ENCODE results near the gene HINFP.

Gene HINFP

DNA sequence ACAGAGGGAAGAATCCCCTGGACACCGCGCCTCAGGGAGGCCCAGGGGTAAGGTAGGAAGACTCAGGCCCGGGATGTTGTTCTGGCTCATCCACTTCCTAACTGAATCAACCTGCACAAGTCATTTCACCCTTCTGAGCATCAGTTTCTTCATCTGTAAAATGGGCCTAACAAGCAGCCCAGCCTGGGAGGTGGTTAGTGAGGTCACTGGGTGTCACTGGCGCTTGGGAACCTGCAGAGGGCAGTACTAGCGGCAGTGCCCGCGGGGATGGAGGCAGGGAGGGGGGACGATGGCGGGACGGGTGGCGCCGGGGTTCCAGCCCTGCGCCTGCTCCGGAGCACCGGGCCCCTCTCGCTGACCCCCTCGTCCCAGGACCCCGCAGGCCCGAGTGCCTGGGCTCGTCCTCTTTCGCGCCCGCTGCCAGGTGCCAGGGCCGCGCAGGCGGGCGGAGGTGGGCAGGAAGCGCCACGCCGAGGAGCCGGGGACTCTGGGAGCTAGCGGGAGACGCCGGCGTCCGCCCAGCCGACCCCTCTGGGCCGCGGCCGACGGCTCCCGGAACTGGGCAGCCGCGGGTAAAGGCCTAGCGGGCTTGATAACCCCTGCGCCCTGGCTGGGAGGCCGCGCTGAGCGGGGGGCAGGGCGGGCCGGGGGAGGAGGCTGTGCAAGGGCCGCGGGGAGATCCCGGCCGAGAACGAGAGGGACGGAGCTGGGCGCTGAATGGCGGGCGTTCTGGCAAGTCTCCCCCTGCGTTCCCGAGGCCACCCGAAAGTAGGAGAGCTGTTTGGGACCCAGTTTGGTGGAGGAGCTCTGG, 47.3 kb downstream of the HINFP start, which contains the start of gene NLRX1:
Gene NLRX1 (plus strand): TSS at position 255 of the 811 bp plus-strand sequence. CDS start 2,679 bp downstream, outside the sequence.
- ATAC-seq = peak; percentile 93
- no peak for TF ChIP-seq ZNF565 (CRISPR knock-in tag; conservative IDR thresholded peaks at IDR 0.05; ENCODE audit: low read depth)
- no peak for TF ChIP-seq CSDC2 (CRISPR knock-in tag; IDR thresholded peaks at IDR 0.05)
- TF ChIP-seq RARB (CRISPR knock-in tag; IDR thresholded peaks at IDR 0.05) = 0 out of 2 replicates have a peak, but pooled peaks have one; percentile 54
- TF ChIP-seq ZFP3 (CRISPR knock-in tag; IDR thresholded peaks at IDR 0.05) = no peak
- TF ChIP-seq TCF4 (CRISPR knock-in tag; IDR thresholded peaks at IDR 0.05; ENCODE audit: borderline replicate concordance) = 0 out of 2 replicates have a peak, but pooled peaks have one; percentile 11
- no peak for TF ChIP-seq ZNF8 (CRISPR knock-in tag; IDR thresholded peaks at IDR 0.05)
- TF ChIP-seq, protein P1, sequence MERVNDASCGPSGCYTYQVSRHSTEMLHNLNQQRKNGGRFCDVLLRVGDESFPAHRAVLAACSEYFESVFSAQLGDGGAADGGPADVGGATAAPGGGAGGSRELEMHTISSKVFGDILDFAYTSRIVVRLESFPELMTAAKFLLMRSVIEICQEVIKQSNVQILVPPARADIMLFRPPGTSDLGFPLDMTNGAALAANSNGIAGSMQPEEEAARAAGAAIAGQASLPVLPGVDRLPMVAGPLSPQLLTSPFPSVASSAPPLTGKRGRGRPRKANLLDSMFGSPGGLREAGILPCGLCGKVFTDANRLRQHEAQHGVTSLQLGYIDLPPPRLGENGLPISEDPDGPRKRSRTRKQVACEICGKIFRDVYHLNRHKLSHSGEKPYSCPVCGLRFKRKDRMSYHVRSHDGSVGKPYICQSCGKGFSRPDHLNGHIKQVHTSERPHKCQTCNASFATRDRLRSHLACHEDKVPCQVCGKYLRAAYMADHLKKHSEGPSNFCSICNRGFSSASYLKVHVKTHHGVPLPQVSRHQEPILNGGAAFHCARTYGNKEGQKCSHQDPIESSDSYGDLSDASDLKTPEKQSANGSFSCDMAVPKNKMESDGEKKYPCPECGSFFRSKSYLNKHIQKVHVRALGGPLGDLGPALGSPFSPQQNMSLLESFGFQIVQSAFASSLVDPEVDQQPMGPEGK (CRISPR knock-in tag; IDR thresholded peaks at IDR 0.05; ENCODE audit: borderline replicate concordance) = peak; percentile 54; the same call in 1 of the 2 replicates
- no peak for TF ChIP-seq BACH2 (CRISPR knock-in tag; IDR thresholded peaks at IDR 0.05; ENCODE audit: borderline replicate concordance)
- TF ChIP-seq GLIS3 (CRISPR knock-in tag; IDR thresholded peaks at IDR 0.05) = no peak
- no peak for TF ChIP-seq TOX (CRISPR knock-in tag; IDR thresholded peaks at IDR 0.05; ENCODE audit: borderline replicate concordance)
- no peak for TF ChIP-seq ESRRG (CRISPR knock-in tag; IDR thresholded peaks at IDR 0.05)
- TF ChIP-seq, protein P2, sequence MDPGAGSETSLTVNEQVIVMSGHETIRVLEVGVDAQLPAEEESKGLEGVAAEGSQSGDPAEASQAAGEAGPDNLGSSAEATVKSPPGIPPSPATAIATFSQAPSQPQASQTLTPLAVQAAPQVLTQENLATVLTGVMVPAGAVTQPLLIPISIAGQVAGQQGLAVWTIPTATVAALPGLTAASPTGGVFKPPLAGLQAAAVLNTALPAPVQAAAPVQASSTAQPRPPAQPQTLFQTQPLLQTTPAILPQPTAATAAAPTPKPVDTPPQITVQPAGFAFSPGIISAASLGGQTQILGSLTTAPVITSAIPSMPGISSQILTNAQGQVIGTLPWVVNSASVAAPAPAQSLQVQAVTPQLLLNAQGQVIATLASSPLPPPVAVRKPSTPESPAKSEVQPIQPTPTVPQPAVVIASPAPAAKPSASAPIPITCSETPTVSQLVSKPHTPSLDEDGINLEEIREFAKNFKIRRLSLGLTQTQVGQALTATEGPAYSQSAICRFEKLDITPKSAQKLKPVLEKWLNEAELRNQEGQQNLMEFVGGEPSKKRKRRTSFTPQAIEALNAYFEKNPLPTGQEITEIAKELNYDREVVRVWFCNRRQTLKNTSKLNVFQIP (CRISPR knock-in tag; IDR thresholded peaks at IDR 0.05; ENCODE audit: borderline replicate concordance, low read depth) = peak; percentile 81; the same call in 1 of the 2 replicates
- TF ChIP-seq, protein P3, sequence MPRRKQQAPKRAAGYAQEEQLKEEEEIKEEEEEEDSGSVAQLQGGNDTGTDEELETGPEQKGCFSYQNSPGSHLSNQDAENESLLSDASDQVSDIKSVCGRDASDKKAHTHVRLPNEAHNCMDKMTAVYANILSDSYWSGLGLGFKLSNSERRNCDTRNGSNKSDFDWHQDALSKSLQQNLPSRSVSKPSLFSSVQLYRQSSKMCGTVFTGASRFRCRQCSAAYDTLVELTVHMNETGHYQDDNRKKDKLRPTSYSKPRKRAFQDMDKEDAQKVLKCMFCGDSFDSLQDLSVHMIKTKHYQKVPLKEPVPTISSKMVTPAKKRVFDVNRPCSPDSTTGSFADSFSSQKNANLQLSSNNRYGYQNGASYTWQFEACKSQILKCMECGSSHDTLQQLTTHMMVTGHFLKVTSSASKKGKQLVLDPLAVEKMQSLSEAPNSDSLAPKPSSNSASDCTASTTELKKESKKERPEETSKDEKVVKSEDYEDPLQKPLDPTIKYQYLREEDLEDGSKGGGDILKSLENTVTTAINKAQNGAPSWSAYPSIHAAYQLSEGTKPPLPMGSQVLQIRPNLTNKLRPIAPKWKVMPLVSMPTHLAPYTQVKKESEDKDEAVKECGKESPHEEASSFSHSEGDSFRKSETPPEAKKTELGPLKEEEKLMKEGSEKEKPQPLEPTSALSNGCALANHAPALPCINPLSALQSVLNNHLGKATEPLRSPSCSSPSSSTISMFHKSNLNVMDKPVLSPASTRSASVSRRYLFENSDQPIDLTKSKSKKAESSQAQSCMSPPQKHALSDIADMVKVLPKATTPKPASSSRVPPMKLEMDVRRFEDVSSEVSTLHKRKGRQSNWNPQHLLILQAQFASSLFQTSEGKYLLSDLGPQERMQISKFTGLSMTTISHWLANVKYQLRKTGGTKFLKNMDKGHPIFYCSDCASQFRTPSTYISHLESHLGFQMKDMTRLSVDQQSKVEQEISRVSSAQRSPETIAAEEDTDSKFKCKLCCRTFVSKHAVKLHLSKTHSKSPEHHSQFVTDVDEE (CRISPR knock-in tag; IDR thresholded peaks at IDR 0.05) = no peak
- TF ChIP-seq ZC3H10 (CRISPR knock-in tag; IDR thresholded peaks at IDR 0.05) = no peak
- TF ChIP-seq, protein P4, sequence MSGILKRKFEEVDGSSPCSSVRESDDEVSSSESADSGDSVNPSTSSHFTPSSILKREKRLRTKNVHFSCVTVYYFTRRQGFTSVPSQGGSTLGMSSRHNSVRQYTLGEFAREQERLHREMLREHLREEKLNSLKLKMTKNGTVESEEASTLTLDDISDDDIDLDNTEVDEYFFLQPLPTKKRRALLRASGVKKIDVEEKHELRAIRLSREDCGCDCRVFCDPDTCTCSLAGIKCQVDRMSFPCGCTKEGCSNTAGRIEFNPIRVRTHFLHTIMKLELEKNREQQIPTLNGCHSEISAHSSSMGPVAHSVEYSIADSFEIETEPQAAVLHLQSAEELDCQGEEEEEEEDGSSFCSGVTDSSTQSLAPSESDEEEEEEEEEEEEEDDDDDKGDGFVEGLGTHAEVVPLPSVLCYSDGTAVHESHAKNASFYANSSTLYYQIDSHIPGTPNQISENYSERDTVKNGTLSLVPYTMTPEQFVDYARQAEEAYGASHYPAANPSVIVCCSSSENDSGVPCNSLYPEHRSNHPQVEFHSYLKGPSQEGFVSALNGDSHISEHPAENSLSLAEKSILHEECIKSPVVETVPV (CRISPR knock-in tag; IDR thresholded peaks at IDR 0.05) = no peak
- no peak for TF ChIP-seq PPARA (CRISPR knock-in tag; IDR thresholded peaks at IDR 0.05; ENCODE audit: borderline replicate concordance)
- no peak for TF ChIP-seq OSR1 (CRISPR knock-in tag; IDR thresholded peaks at IDR 0.05)
- no peak for TF ChIP-seq ISL1 (CRISPR knock-in tag; IDR thresholded peaks at IDR 0.05)
- no peak for TF ChIP-seq SNAI2 (CRISPR knock-in tag; IDR thresholded peaks at IDR 0.05)
- TF ChIP-seq ZNF70 (CRISPR knock-in tag; IDR thresholded peaks at IDR 0.05) = peak; percentile 55
- TF ChIP-seq ZFP30 (CRISPR knock-in tag; IDR thresholded peaks at IDR 0.05) = no peak
- TF ChIP-seq ARNTL (CRISPR knock-in tag; IDR thresholded peaks at IDR 0.05; ENCODE audit: borderline replicate concordance, low read depth) = no peak
- TF ChIP-seq, protein P5, sequence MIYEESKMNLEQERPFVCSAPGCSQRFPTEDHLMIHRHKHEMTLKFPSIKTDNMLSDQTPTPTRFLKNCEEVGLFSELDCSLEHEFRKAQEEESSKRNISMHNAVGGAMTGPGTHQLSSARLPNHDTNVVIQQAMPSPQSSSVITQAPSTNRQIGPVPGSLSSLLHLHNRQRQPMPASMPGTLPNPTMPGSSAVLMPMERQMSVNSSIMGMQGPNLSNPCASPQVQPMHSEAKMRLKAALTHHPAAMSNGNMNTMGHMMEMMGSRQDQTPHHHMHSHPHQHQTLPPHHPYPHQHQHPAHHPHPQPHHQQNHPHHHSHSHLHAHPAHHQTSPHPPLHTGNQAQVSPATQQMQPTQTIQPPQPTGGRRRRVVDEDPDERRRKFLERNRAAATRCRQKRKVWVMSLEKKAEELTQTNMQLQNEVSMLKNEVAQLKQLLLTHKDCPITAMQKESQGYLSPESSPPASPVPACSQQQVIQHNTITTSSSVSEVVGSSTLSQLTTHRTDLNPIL (CRISPR knock-in tag; IDR thresholded peaks at IDR 0.05; ENCODE audit: low read depth) = no peak; the same call in 1 of the 2 replicates

DNA sequence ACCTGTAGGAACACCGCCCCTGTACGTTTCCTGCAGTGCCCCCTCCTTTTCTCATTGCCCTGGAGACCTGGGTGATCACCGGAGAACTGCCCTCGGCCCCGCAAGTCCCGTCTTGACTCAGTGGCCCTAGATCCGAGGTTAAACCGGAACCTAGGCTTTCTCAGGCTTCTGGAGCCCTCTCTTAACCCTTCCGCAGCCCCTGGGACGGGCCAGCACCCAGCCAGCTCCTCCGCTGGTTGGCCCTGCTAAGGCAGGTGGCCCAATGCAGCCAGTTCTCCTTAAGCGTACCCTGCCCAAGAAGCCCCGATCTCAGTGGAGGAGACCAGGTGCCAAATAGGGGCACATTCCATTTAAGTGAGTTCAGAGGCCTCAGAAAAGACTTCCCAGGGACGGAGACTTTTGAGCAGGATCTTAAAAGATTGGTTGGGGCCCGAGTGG, 47.9 kb downstream of the HINFP start:
- TF ChIP-seq, protein P3 (CRISPR knock-in tag; IDR thresholded peaks at IDR 0.05) = no peak
- peak; percentile 19 for ATAC-seq
